ENCODE results near the gene CD99L2.

GRCh38 chrX:150934453-150934852 lies 36.0 kb upstream of the CD99L2 start:
- TF ChIP-seq, protein P1, sequence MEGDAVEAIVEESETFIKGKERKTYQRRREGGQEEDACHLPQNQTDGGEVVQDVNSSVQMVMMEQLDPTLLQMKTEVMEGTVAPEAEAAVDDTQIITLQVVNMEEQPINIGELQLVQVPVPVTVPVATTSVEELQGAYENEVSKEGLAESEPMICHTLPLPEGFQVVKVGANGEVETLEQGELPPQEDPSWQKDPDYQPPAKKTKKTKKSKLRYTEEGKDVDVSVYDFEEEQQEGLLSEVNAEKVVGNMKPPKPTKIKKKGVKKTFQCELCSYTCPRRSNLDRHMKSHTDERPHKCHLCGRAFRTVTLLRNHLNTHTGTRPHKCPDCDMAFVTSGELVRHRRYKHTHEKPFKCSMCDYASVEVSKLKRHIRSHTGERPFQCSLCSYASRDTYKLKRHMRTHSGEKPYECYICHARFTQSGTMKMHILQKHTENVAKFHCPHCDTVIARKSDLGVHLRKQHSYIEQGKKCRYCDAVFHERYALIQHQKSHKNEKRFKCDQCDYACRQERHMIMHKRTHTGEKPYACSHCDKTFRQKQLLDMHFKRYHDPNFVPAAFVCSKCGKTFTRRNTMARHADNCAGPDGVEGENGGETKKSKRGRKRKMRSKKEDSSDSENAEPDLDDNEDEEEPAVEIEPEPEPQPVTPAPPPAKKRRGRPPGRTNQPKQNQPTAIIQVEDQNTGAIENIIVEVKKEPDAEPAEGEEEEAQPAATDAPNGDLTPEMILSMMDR (IDR thresholded peaks at IDR 0.05), result no peak
- TF ChIP-seq POLR2A (IDR thresholded peaks at IDR 0.05), result no peak

Data from uterus (tissue), 2 donors.